Skeletal muscle satellite cell (primary cell): ENCODE data around the gene CSNK1A1L.
"Not testable (repeated sequence)": the region's sequence is repeated elsewhere in the genome, so short reads cannot be mapped to it uniquely, and the experiment has no call there.

ENCODE experiments used
- H3K27me3 ChIP-seq: 2 replicates; pipeline ENCODE4 v1.7.0; 2013; ENCODE audit warnings: low read length; ENCODE audit not compliant: control insufficient read depth, insufficient read depth
- H3K36me3 ChIP-seq: 2 replicates; pipeline ENCODE4 v1.7.0; 2013; ENCODE audit warnings: mild to moderate bottlenecking, control low read depth, low read length; ENCODE audit not compliant: insufficient read depth
- H3K4me1 ChIP-seq: 2 replicates; pipeline ENCODE4 v1.7.0; 2013; ENCODE audit warnings: low read length; ENCODE audit not compliant: control insufficient read depth, insufficient read depth
- H3K4me2 ChIP-seq: 2 replicates; pipeline ENCODE4 v1.7.0; 2013; ENCODE audit warnings: mild to moderate bottlenecking, low read length
- H3K4me3 ChIP-seq: 2 replicates; pipeline ENCODE4 v1.7.0; 2013; ENCODE audit warnings: low read length
- H3K9ac ChIP-seq: 2 replicates; pipeline ENCODE4 v1.7.0; 2013; ENCODE audit warnings: mild to moderate bottlenecking, low read depth, low read length, moderate library complexity
- H3K9me3 ChIP-seq: replicated peaks from 2 replicates; pipeline ENCODE4 v1.7.0; 2013; ENCODE audit warnings: mild to moderate bottlenecking, control low read depth, low read length

CSNK1A1L gene

DNA sequence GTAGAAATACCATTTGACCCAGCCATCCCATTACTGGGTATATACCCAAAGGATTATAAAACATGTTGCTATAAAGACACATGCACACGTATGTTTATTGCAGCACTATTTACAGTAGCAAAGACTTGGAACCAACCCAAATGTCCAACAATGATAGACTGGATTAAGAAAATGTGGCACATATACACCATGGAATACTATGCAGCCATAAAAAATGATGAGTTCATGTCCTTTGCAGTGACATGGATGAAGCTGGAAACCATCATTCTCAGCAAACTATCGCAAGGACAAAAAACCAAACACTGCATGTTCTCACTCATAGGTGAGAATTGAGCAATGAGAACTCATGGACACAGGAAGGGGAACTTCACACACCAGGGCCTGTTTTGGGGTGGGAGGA, 49.2 kb downstream of the CSNK1A1L start:
- not testable (repeated sequence) for H3K36me3 ChIP-seq, H3K9me3 ChIP-seq, H3K27me3 ChIP-seq, H3K9ac ChIP-seq, H3K4me2 ChIP-seq, H3K4me3 ChIP-seq
- H3K4me1 ChIP-seq = peaks cover 12% of the 10 kb centered on the region
